AG04449 (cell line): ENCODE measurements around the gene CIB2.

Experiments used
- CTCF ChIA-PET: fragments of 350-600 bp; formaldehyde crosslinking; extraction: SDS; loops from one replicate; lab custom pipeline; 2021; ENCODE audit warnings: antibody characterized with exemption; lab: Yijun Ruan, JAX
- POLR2A ChIA-PET: fragments of 400-600, 350-600 bp; formaldehyde crosslinking; extraction: SDS; loops from one replicate; lab custom pipeline; 2020; ENCODE audit warnings: antibody characterized with exemption, inconsistent platforms; lab: Yijun Ruan, JAX
- DNase-seq: peaks from one replicate; pipeline ENCODE4 v3.0.0-alpha.2; 2010; ENCODE audit warnings: low read depth, low spot score
- H3K4me3 ChIP-seq: 2 replicates; pipeline ENCODE4 v1.5.1; 2011; ENCODE audit warnings: low read depth, mild to moderate bottlenecking, control low read depth, low read length
- TF ChIP-seq, protein P1 (sequence below): IDR thresholded peaks from one replicate; pipeline ENCODE4 v1.5.1; 2011; ENCODE audit warnings: mild to moderate bottlenecking, moderate library complexity, low read length, control low read depth, inconsistent platforms; ENCODE audit not compliant: insufficient read depth; ENCODE audit errors: missing control alignments

CIB2 gene

DNA sequence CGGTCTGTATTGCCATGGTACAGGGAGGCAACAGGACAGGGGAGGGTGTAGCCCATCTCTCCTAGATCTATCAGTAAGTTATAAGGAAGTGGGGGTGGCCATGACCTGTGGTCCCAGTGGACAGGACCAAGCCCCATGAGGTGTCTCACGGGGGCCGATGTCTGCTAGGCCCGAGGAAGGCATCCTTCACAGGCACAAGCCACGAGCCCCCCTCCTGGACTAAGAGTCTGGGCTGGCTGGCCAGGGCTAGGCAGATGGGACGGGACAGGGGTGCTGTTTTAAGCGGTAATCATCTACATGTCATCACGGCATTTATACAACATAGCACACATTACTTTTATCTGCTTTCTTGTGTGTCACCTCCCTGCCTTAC lies 51.2 kb downstream of the CIB2 start:
- DNase-seq: no peak
- CTCF ChIA-PET: interaction anchor here (3.2 kb wide), 1 partner anchor 29 kb away, joined by 13 read pairs; no protein-coding TSS in a partner anchor
- POLR2A ChIA-PET: no interaction called here
- no peak overlapping the region for H3K4me3 ChIP-seq
- TF ChIP-seq, protein P1, sequence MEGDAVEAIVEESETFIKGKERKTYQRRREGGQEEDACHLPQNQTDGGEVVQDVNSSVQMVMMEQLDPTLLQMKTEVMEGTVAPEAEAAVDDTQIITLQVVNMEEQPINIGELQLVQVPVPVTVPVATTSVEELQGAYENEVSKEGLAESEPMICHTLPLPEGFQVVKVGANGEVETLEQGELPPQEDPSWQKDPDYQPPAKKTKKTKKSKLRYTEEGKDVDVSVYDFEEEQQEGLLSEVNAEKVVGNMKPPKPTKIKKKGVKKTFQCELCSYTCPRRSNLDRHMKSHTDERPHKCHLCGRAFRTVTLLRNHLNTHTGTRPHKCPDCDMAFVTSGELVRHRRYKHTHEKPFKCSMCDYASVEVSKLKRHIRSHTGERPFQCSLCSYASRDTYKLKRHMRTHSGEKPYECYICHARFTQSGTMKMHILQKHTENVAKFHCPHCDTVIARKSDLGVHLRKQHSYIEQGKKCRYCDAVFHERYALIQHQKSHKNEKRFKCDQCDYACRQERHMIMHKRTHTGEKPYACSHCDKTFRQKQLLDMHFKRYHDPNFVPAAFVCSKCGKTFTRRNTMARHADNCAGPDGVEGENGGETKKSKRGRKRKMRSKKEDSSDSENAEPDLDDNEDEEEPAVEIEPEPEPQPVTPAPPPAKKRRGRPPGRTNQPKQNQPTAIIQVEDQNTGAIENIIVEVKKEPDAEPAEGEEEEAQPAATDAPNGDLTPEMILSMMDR: no peak

- CTCF ChIA-PET: interaction anchor here (3.2 kb wide), 1 partner anchor 29 kb away, joined by 13 read pairs; no protein-coding TSS in a partner anchor
These were observed 51.8 kb downstream of the CIB2 start for GRCh38 chr15:78079298-78080087.

DNA sequence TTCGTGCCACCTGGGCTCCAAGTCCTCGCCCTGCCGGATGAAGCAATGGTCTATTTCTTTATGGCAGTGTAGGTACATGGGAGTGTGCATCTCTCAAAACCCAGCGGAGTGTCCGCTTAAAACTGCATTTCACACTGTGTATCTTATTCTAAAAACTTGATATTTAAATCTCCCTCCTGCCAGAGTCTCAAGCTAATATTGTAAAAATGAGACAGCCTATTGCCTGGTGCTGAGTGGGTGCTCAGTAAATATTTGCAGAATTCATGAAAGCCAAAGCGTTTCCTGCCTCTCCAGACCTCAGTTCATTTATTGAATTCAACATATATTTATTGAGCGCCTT lies 53.4 kb downstream of the CIB2 start:
- TF ChIP-seq, protein P1: no peak
- DNase-seq: no peak
- peak overlapping the region; percentile 89 for H3K4me3 ChIP-seq
- POLR2A ChIA-PET: interaction anchor here (0.7 to 0.9 kb wide), 2 partner anchors 13 to 36 kb away, joined by 3 to 4 read pairs; no protein-coding TSS in a partner anchor
- CTCF ChIA-PET: interaction anchor here (0.9 to 1.4 kb wide), 3 partner anchors 10 to 30 kb away, joined by 3 read pairs; no protein-coding TSS in a partner anchor

More at GRCh38 chr15:78079298-78080087, 51.8 kb downstream of the CIB2 start:
- DNase-seq: no peak
- H3K4me3 ChIP-seq: no peak overlapping the region
- TF ChIP-seq, protein P1: no peak
- POLR2A ChIA-PET: no interaction called here

DNA sequence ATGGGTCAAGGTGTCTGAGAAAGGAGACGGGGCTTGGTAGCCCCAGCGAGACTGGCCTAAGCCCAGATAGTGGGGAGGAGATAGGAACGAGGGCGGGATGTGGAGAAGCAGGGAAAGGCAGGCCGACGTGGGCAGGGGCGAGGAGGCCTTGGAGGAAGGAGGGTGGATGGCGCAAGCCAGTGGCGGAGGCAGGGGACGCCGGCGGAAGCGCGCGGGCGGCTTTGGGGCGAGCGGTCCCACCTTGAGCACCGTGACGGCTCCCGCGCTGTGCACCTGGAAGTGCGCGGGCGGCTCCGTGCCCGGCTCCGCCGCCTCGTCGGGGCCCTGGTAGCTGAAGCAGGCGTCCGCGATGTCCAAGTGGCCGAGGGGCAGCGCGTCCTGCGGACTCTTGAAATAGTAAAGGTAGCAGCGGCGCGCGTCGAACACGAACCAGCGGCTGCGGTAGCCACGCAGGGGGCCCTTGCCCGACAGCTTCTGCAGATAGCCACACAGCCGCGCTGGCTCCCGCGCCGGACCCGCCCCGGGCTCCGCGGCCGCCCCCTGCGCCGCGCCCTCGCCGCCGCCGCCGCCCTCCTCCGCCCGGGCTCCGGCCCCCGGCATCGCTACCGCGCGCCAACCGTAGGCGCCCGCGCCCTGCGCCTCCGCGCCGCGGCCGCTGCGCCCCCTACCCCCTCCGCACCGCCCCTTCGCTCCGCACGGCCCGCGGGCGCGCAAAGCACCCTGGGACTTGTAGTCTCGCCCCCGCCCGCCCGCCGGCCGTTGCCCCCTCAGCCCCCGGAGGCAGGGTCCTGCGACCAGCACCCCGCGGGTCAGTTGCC lies 54.0 kb downstream of the CIB2 start, which contains the start of gene TBC1D2B:
TSS of gene TBC1D2B (minus strand) at position 659 of the 818 bp plus-strand sequence. CDS start at position 600, 59 bp downstream.
- TF ChIP-seq, protein P1: no peak
- ChIA-PET POLR2A (interaction anchor here (0.6 to 0.9 kb wide), 3 partner anchors 10 to 35 kb away, joined by 3 to 4 read pairs (median 3); no protein-coding TSS in a partner anchor), CTCF (interaction anchor here (0.9 to 1.8 kb wide), 4 partner anchors 9 to 110 kb away, joined by 3 to 7 read pairs (median 3); no protein-coding TSS in a partner anchor)
- H3K4me3 ChIP-seq: peak within 1 kb of the TSS; percentile 89
- DNase-seq: no peak

DNA sequence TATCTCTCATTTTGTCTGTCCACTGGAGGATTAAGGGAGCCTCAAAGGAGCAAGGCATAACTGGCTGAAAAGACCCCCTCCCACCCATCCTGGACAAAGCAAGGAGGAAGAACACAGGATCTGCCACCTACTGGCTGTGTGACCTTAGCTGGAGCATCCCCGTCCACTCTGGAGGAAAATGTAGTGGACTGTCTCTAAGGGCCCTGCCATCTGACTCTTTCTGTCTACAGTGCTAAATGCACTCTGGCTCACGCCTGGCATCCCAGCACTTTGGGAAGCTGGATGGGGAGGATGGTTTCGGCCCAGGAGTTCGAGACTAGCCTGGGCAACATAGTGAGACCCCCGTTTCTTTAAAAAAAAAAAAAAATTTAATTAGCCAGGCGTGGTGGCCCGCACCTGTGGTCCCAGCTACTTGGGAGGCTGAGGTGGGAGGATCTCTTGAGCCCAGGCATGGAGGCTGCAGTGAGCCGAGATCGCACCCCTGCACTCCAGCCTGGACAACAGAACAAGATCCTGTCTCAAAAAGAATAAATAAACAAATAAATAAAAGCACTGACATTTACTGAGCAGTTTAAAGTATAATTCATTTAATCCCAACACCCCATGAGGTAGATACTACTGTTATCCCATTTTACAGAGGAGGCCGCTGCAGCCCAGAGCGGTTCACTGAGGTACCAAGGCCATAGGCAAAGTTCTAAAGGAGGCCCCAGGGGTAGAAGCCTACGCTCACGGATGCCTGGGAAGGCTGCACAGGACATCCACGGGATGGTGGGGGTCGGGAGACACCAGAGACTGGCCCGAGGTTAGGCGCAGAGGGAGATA lies 54.8 kb downstream of the CIB2 start:
- no peak for DNase-seq
- TF ChIP-seq, protein P1: peak; percentile 25
- peak overlapping the region; percentile 89 for H3K4me3 ChIP-seq
- ChIA-PET POLR2A (interaction anchor here (0.6 to 2.3 kb wide), 4 partner anchors 9 to 72 kb away, joined by 3 to 6 read pairs (median 4); no protein-coding TSS in a partner anchor), CTCF (interaction anchor here (0.7 to 1.8 kb wide), 5 partner anchors 9 to 168 kb away, joined by 3 to 7 read pairs (median 3); no protein-coding TSS in a partner anchor)
